Measurements from ENCODE around the gene ZNF684.
A peak's percentile ranks its signal among the peaks of the same experiment; 100 is the strongest.
"Not testable (repeated sequence)": the region's sequence is repeated elsewhere in the genome, so short reads cannot be mapped to it uniquely, and the experiment has no call there.

The ZNF684 gene

DNA sequence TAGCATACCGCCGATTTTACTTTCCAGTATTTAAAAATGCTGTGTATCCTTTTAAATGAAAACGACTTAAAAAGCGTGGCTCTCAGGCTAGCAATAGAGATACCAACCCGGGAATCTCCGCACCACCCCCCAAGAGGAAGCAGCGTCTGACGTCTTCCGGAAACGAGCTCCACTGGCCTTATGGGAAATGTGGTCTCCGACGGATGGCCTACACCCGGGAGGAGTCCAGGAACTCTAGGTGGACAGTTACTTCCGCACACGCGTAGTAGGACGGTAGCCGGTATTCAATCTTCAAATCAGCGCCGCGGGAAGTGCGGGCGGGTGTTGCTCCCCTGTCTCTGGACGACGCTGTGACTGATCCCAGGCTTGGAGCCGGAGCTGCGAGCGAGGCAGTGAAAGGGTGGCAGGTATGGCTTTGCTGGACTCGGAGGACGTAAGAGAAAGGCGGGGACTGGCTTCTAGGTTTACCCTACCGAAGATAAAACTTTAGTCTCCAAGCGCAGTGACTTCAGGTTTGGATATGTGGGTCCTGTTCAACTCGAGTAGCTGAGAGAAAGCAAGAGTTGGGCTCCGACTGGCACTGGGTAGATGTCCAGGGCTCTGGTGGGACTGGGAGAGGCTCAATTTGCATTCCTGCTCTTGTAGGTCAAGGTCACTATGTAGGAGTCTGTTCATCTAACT lies at the start of gene ZNF684:
TSS of gene ZNF684 (plus strand) at position 257 of the 681 bp plus-strand sequence. CDS start 1,530 bp downstream, outside the sequence.
- DNase-seq (ENCODE audit: low read depth in 2 of 2): peak; percentile 81

- no peak for DNase-seq (ENCODE audit: low read depth in 2 of 2)
Measured at GRCh38 chr1:40495315-40495903, 36.0 kb upstream of the ZNF684 start.

GRCh38 chr1:40502651-40503050 lies 28.8 kb upstream of the ZNF684 start:
- not testable (repeated sequence) for DNase-seq (ENCODE audit: low read depth in 2 of 2)

GRCh38 chr1:40507973-40508372 lies 23.5 kb upstream of the ZNF684 start:
- no peak for DNase-seq (ENCODE audit: low read depth in 2 of 2)

- DNase-seq (ENCODE audit: low read depth in 2 of 2): peak; percentile 32 to 47
Measured at GRCh38 chr1:40508375-40509341, 22.8 kb upstream of the ZNF684 start, which contains the start of gene EXO5. Gene EXO5, plus strand, starts transcription at chr1:40508767. Its CDS starts 5,778 bp downstream, at chr1:40514545.

GRCh38 chr1:40519517-40519916 lies 11.9 kb upstream of the ZNF684 start:
- no peak for DNase-seq (ENCODE audit: low read depth in 2 of 2)

DNA sequence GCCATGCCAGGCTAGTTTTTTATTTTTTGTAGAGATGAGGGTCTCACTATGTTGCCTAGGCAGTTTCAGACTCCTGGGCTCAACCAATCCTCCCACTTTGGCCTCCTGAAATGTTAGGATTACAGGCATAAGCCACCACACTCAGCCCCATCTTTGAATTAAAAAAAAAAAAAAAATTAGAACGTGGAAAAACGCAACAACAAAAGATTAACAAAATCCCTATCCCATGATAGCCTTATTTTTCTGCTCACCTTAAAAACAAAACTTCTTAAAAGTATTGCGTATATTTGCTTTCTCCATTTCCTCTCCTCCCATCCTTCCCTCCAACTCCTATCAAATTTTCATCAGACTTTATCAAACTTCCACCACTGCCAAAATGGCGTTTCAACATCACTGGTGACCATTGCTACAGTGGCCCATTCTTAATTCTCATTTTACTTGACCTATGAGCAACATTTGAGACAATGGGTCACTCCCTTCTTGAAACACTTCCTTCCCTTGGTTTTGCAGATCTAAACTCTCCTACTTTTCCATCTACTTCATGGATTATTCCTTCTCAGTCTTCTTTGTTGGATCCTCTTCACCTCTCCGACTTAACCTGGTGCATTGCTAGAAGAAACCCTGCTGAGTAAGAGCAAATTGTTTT lies 579 bp upstream of the ZNF684 start:
- no peak for DNase-seq (ENCODE audit: low read depth in 2 of 2)

DNA sequence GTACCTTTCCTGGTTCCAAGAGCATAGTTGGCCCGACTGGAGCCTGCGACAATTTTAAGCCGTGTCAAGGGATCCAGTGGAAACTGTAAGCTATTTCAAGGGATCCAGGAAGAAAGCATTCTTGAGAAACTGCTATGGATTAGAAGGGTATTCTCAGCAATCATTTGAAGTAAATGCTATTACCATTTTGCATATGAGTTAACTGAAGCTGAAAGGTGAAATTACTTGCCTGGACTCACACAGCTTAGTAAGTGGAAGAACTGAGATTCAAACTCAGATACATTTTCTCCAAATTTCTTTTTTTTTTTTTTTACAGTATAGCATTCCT lies 589 bp downstream of the ZNF684 start:
- DNase-seq (ENCODE audit: low read depth in 2 of 2): no peak

GRCh38 chr1:40532844-40533424 lies 1.5 kb downstream of the ZNF684 start:
- DNase-seq (ENCODE audit: low read depth in 2 of 2): no peak

- DNase-seq (ENCODE audit: low read depth in 2 of 2): no peak
Measured at GRCh38 chr1:40534589-40534988, 3.2 kb downstream of the ZNF684 start.

DNA sequence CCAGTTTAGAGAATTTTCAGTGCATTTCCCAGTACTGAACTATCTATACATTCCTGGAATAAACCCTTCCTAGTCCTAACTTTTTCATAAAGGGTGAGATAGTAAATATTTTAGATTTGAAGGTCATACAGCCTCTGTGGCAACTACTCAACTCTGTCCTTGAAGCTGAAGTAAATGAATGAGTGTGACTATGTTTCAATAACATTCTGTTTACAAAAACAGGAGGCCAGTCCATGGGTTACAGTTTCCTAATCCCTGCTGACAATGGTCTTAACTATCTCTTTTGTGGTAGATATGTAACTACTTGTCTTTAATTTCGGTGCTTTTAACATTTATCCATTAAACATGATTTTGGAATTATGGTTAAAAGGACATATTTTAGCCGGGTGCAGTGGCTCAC lies 4.3 kb downstream of the ZNF684 start:
- DNase-seq (ENCODE audit: low read depth in 2 of 2): no peak

GRCh38 chr1:40539338-40539737 lies 7.9 kb downstream of the ZNF684 start:
- no peak for DNase-seq (ENCODE audit: low read depth in 2 of 2)

GRCh38 chr1:40546957-40547356 lies 15.5 kb downstream of the ZNF684 start:
- DNase-seq (ENCODE audit: low read depth in 2 of 2): no peak

- DNase-seq (ENCODE audit: low read depth in 2 of 2): no peak
Measured at GRCh38 chr1:40553017-40553416, 21.6 kb downstream of the ZNF684 start.

GRCh38 chr1:40554807-40555206 lies 23.4 kb downstream of the ZNF684 start:
- not testable (repeated sequence) for DNase-seq (ENCODE audit: low read depth in 2 of 2)

DNA sequence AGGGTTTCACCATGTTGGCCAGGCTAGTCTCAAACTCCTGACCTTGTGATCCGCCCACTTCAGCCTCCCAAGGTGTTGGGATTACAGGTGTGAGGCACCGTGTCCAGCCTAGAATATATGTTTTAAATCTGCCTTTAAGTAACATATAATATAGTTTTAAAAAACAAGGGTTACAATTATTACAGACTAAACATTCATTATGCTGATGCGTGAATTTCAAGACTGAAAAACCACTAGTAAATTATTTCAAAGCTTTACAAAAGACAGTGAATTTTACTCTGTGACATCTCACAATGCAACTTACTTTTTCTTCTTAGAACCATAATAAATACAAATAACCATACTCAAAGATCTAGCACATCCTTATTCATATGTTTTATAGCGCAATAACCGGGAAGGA lies 24.7 kb downstream of the ZNF684 start:
- DNase-seq (ENCODE audit: low read depth in 2 of 2): no peak

- not testable (repeated sequence) for DNase-seq (ENCODE audit: low read depth in 2 of 2)
Measured at GRCh38 chr1:40558241-40558640, 26.8 kb downstream of the ZNF684 start.

- DNase-seq (ENCODE audit: low read depth in 2 of 2): no peak
Measured at GRCh38 chr1:40562185-40562584, 30.7 kb downstream of the ZNF684 start.

DNA sequence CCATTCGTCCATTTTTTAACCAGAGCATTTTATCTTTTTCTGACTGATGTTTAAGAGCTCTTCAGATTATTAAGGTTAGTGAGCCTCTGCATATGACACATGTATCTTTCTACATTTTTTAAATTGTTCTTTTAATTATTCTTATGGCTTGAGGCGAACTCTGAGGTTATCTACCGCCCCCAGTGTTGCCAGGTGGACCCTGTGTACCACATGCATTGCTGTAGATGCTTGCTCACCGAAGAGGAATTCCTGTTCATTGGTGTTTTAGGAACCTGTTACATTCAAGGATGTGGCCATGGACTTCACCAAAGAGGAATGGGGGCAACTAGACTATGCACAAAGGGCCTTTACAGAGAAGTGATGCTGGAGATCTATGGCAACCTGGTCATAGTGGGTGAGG lies 31.8 kb downstream of the ZNF684 start:
- no peak for DNase-seq (ENCODE audit: low read depth in 2 of 2)

- DNase-seq (ENCODE audit: low read depth in 2 of 2): no peak
Measured at GRCh38 chr1:40564506-40564905, 33.1 kb downstream of the ZNF684 start.

GRCh38 chr1:40564913-40565312 lies 33.5 kb downstream of the ZNF684 start:
- no peak for DNase-seq (ENCODE audit: low read depth in 2 of 2)

GRCh38 chr1:40567825-40568224 lies 36.4 kb downstream of the ZNF684 start:
- DNase-seq (ENCODE audit: low read depth in 2 of 2): no peak
